ENCODE data around the gene GRIN2A. TPM values are rescaled to one million over a fixed set of nuclear protein-coding genes. Genes with fewer than 3 reads are reported as not detected.

GRIN2A gene
- total RNA-seq, 2 experiments from 2014 or later: not detected

DNA sequence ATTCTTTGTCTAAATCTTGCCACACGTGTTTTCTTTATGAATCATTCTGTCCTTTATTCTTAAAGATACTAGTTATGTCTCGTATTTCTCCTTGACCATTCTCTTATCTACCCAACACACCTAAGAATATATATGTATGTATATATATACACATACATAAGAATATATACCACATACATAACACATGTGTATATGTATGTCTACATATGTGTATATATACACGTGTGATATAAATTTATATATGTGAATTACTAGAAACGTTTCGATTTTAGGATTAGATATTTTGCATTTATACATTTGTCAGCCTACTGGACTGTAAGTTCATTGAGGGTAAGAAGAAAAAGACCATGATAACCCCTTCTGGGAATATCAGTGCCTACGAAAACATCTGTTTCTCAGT, 388.6 kb downstream of the GRIN2A start:
- no peaks in the 10 kb centered on the region for H3K9me3 Mint-ChIP-seq
- no peak overlapping the region for H3K4me3 Mint-ChIP-seq
- DNase-seq (no peak), ATAC-seq (no peak)
- H3K4me1 Mint-ChIP-seq (ENCODE audit: low read depth): no peaks in the 10 kb centered on the region
- H3K36me3 Mint-ChIP-seq (ENCODE audit: low read depth): no peaks in the 10 kb centered on the region
- intact Hi-C loops (cut with micrococcal nuclease): no loop called here
- no peak overlapping the region for H3K27ac Mint-ChIP-seq
- TF ChIP-seq, protein P1, sequence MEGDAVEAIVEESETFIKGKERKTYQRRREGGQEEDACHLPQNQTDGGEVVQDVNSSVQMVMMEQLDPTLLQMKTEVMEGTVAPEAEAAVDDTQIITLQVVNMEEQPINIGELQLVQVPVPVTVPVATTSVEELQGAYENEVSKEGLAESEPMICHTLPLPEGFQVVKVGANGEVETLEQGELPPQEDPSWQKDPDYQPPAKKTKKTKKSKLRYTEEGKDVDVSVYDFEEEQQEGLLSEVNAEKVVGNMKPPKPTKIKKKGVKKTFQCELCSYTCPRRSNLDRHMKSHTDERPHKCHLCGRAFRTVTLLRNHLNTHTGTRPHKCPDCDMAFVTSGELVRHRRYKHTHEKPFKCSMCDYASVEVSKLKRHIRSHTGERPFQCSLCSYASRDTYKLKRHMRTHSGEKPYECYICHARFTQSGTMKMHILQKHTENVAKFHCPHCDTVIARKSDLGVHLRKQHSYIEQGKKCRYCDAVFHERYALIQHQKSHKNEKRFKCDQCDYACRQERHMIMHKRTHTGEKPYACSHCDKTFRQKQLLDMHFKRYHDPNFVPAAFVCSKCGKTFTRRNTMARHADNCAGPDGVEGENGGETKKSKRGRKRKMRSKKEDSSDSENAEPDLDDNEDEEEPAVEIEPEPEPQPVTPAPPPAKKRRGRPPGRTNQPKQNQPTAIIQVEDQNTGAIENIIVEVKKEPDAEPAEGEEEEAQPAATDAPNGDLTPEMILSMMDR (IDR thresholded peaks at IDR 0.05): no peak
- ChIA-PET POLR2A (no interaction called here), CTCF (no interaction called here)
- peaks cover 2% of the 10 kb centered on the region for H3K27me3 Mint-ChIP-seq

DNA sequence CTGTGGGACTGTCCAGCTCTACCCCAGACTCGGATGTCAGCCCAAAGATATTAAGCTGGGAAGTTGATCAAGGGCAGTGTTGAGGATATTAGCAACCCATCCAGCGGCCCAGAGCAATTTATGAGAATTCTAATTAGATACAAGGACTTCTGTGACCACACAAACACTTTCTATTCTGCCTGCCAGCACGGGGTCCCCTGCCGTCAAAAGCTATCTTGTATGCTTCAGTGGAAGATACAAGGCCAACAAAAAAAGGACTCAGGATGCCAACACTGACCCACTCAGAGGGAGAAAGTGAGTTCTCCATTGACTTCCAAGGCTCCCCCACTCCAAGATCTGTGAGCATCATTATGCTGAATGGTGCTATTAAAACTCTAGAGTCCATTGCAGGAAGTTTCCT, 390.7 kb downstream of the GRIN2A start:
- ATAC-seq (no peak), DNase-seq (no peak)
- POLR2A ChIA-PET: no interaction called here
- intact Hi-C loops (cut with micrococcal nuclease): no loop called here
- Mint-ChIP-seq H3K9me3 (no peaks in the 10 kb centered on the region), H3K4me3 (no peak overlapping the region), H3K4me1 (ENCODE audit: low read depth) (no peaks in the 10 kb centered on the region), H3K27me3 (peaks cover 2% of the 10 kb centered on the region), H3K36me3 (ENCODE audit: low read depth) (no peaks in the 10 kb centered on the region), H3K27ac (no peak overlapping the region)
- CTCF ChIA-PET: no interaction called here
- TF ChIP-seq, protein P1 (IDR thresholded peaks at IDR 0.05): no peak

DNA sequence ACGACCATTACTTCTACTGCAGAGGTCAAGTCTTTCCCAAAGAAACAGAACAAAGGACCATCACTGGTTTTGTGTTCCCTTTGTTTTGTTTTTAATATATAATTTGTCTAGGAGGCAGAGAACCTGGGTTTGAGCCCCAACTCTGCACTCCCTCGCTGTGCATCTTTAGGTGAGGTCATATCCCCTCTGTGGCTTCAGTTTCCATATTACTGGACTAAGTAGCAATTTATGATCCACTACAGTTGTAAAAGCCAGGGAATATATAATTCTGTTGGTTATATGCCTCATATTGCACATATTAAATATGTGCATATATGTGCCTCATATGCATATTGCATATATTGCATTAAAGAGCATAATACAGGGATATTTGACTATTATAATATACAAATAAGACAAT, 392.0 kb downstream of the GRIN2A start:
- ChIA-PET CTCF (no interaction called here), POLR2A (no interaction called here)
- ATAC-seq (no peak), DNase-seq (no peak)
- TF ChIP-seq, protein P1 (IDR thresholded peaks at IDR 0.05): no peak
- H3K27me3 Mint-ChIP-seq: peaks cover 2% of the 10 kb centered on the region
- no peak overlapping the region for H3K4me3 Mint-ChIP-seq
- H3K4me1 Mint-ChIP-seq (ENCODE audit: low read depth): no peaks in the 10 kb centered on the region
- no peaks in the 10 kb centered on the region for H3K9me3 Mint-ChIP-seq
- H3K36me3 Mint-ChIP-seq (ENCODE audit: low read depth): no peaks in the 10 kb centered on the region
- no peak overlapping the region for H3K27ac Mint-ChIP-seq
- intact Hi-C loops (cut with micrococcal nuclease): no loop called here

DNA sequence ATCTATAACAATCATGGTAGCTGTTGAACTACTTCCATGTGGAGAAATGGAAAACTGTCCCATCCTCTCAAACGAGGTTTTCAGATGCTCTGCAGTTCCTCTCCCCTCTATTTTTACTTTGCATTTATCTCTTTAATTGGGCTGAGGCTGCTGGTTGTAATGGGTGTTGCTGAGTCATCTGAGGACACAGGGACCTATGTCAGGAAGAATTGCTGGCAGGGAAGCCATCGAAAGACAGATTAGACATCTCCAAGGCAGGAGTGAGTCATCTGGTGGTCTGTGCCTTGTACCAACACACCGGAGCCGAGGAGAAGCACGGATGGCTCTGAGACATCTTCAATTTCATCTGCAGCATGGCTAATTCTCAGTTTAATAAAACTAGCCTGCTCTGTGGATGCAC, 394.5 kb downstream of the GRIN2A start:
- DNase-seq (no peak), ATAC-seq (no peak)
- Mint-ChIP-seq H3K27ac (no peak overlapping the region), H3K36me3 (ENCODE audit: low read depth) (no peaks in the 10 kb centered on the region), H3K4me1 (ENCODE audit: low read depth) (no peaks in the 10 kb centered on the region), H3K27me3 (peaks cover 2% of the 10 kb centered on the region), H3K9me3 (no peaks in the 10 kb centered on the region), H3K4me3 (no peak overlapping the region)
- ChIA-PET CTCF (no interaction called here), POLR2A (no interaction called here)
- TF ChIP-seq, protein P1 (IDR thresholded peaks at IDR 0.05): no peak
- intact Hi-C loops (cut with micrococcal nuclease): no loop called here

DNA sequence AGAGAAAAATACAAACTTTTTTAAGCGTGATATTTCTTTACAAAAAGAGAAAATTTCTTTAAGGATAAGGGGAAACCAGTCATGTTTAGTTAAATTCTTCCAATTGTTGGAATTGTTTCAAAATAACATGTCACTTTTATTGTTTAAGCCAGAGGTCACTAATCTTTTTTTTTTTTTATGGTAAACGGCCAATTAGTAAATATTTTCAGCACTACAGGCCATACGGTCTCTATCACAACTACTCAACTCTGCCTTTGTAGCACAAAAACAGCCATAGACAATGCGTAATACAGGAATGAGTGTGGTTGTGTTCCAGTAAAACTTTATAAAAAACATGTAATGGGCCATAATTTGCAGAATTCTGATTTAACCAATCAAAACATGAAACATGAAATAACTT, 401.4 kb downstream of the GRIN2A start:
- ChIA-PET CTCF (no interaction called here), POLR2A (no interaction called here)
- Mint-ChIP-seq H3K4me3 (no peak overlapping the region), H3K9me3 (no peaks in the 10 kb centered on the region), H3K27ac (no peak overlapping the region), H3K27me3 (no peaks in the 10 kb centered on the region), H3K4me1 (ENCODE audit: low read depth) (no peaks in the 10 kb centered on the region), H3K36me3 (ENCODE audit: low read depth) (no peaks in the 10 kb centered on the region)
- TF ChIP-seq, protein P1 (IDR thresholded peaks at IDR 0.05): no peak
- no peak for ATAC-seq
- DNase-seq: no peak
- intact Hi-C loops (cut with micrococcal nuclease): no loop called here

Measured in activated CD8-positive, alpha-beta T cell treated with anti-CD3 and anti-CD28 coated beads for 36 hours (primary cell).